Neural cell (in vitro differentiated cells): ENCODE results near the gene PLCB4. TPM values are rescaled to one million over a fixed set of nuclear protein-coding genes. Genes with fewer than 3 reads are reported as not detected.
A peak's percentile ranks its signal among the peaks of the same experiment; 100 is the strongest.

Source experiments
- H2AFZ ChIP-seq: fragments of 200-600, 300-800 bp; sonication (generic), shearing (Covaris generic); 2 replicates; pipeline ENCODE4 v1.6.0; 2014; ENCODE audit warnings: low read depth, mild to moderate bottlenecking, antibody characterized with exemption, low read length, moderate library complexity
- H3F3A ChIP-seq: fragments of 200-600 bp; shearing (Covaris generic); 2 replicates; pipeline ENCODE4 v1.6.1; 2016; ENCODE audit warnings: mild to moderate bottlenecking, moderate library complexity, mixed read lengths, antibody characterized with exemption, low read length; ENCODE audit not compliant: insufficient read depth, poor library complexity, severe bottlenecking
- H3K27ac ChIP-seq: fragments of 200-600, 300-800 bp; sonication (generic), shearing (Covaris generic); 2 replicates; pipeline ENCODE4 v1.5.1; 2014; ENCODE audit warnings: mild to moderate bottlenecking, low read length, moderate library complexity
- H3K27me3 ChIP-seq: fragments of 300-800, 200-600 bp; sonication (generic), shearing (Covaris generic); 2 replicates; pipeline ENCODE4 v1.6.0; 2014; ENCODE audit warnings: mild to moderate bottlenecking, low read depth, low read length, moderate library complexity; ENCODE audit not compliant: insufficient read depth
- H3K36me3 ChIP-seq: fragments of 300-800, 200-600 bp; sonication (generic), shearing (Covaris generic); 2 replicates; pipeline ENCODE4 v1.5.1; 2014; ENCODE audit warnings: mild to moderate bottlenecking, antibody characterized with exemption, low read length, moderate library complexity; ENCODE audit not compliant: insufficient read depth
- H3K4me2 ChIP-seq: fragments of 300-800, 200-600 bp; sonication (generic), shearing (Covaris generic); 2 replicates; pipeline ENCODE4 v1.6.0; 2014; ENCODE audit warnings: mild to moderate bottlenecking, low read length
- H3K4me3 ChIP-seq: fragments of 300-800, 200-600 bp; sonication (generic), shearing (Covaris generic); 2 replicates; pipeline ENCODE4 v1.5.1; 2014; ENCODE audit warnings: mild to moderate bottlenecking, low read length, moderate library complexity
- H3K79me2 ChIP-seq: fragments of 200-600 bp; shearing (Covaris generic); replicated peaks from 2 replicates; pipeline ENCODE4 v1.6.0; 2014; ENCODE audit warnings: mild to moderate bottlenecking, low read length, moderate library complexity; ENCODE audit not compliant: insufficient read depth
- H3K9ac ChIP-seq: fragments of 300-800, 200-600 bp; sonication (generic), shearing (Covaris generic); 2 replicates; pipeline ENCODE4 v1.6.1; 2016; ENCODE audit warnings: mild to moderate bottlenecking, low read length, mixed read lengths
- H3K9me2 ChIP-seq: fragments of 200-600 bp; shearing (Covaris generic); 2 replicates; pipeline ENCODE4 v1.6.1; 2016; ENCODE audit warnings: mild to moderate bottlenecking, low read length, mixed read lengths; ENCODE audit not compliant: insufficient read depth
- H3K9me3 ChIP-seq: fragments of 200-600, 300-800 bp; sonication (generic), shearing (Covaris generic); 2 replicates; pipeline ENCODE4 v1.6.1; 2016; ENCODE audit warnings: mild to moderate bottlenecking, mixed run types, low read length, moderate library complexity, mixed read lengths
- H4K20me1 ChIP-seq: fragments of 200-600 bp; shearing (Covaris generic); 2 replicates; pipeline ENCODE4 v1.6.1; 2016; ENCODE audit warnings: mild to moderate bottlenecking, mixed run types; ENCODE audit not compliant: insufficient read depth
- EP300 ChIP-seq: fragments of 450-650 bp; conservative IDR thresholded peaks from 2 replicates; pipeline ENCODE4 v1.6.1; 2014; ENCODE audit warnings: antibody characterized with exemption, mild to moderate bottlenecking, moderate library complexity; ENCODE audit not compliant: poor library complexity, severe bottlenecking
- EZH2 ChIP-seq: fragments of 200-600, 300-800 bp; shearing (Covaris generic), sonication (generic); IDR thresholded peaks from 2 replicates; pipeline ENCODE4 v1.6.1; 2014; ENCODE audit warnings: antibody characterized with exemption, low read length, borderline replicate concordance, mild to moderate bottlenecking; ENCODE audit not compliant: insufficient read depth, poor library complexity, severe bottlenecking
- MXI1 ChIP-seq: fragments of 450-650 bp; conservative IDR thresholded peaks from 2 replicates; pipeline ENCODE4 v1.6.1; 2014; ENCODE audit warnings: antibody characterized with exemption, mild to moderate bottlenecking; ENCODE audit not compliant: poor library complexity, severe bottlenecking
- POLR2AphosphoS5 ChIP-seq: IDR thresholded peaks from 2 replicates; pipeline ENCODE4 v1.6.1; 2012
- RAD21 ChIP-seq: fragments of 450-650 bp; conservative IDR thresholded peaks from 2 replicates; pipeline ENCODE4 v1.6.1; 2014; ENCODE audit warnings: antibody characterized with exemption, mild to moderate bottlenecking, moderate library complexity
- SMC3 ChIP-seq: fragments of 450-650 bp; conservative IDR thresholded peaks from 2 replicates; pipeline ENCODE4 v1.6.1; 2014; ENCODE audit warnings: antibody characterized with exemption, mild to moderate bottlenecking, moderate library complexity; ENCODE audit not compliant: poor library complexity
- TAF1 ChIP-seq: IDR thresholded peaks from 2 replicates; pipeline ENCODE4 v1.6.1; 2012; ENCODE audit warnings: low read depth
- polyA plus RNA-seq: library from polyadenylated mRNA; depleted of rRNA; stranded (reverse); fragments of >200 nt; gene quantifications from 2 replicates; pipeline ENCODE4 v1.2.3, GENCODE V29; 2014
- TF ChIP-seq, protein P1 (sequence below): fragments of 450-650 bp; IDR thresholded peaks from 2 replicates; pipeline ENCODE4 v1.5.1; 2014; ENCODE audit warnings: antibody characterized with exemption, mild to moderate bottlenecking, moderate library complexity; ENCODE audit not compliant: poor library complexity, severe bottlenecking
- TF ChIP-seq, protein P2 (sequence below): IDR thresholded peaks from 2 replicates; pipeline ENCODE4 v1.6.1; 2012; ENCODE audit warnings: borderline replicate concordance

The PLCB4 gene
- polyA plus RNA-seq, 1 donor from 2014 or later: 13.1 TPM

DNA sequence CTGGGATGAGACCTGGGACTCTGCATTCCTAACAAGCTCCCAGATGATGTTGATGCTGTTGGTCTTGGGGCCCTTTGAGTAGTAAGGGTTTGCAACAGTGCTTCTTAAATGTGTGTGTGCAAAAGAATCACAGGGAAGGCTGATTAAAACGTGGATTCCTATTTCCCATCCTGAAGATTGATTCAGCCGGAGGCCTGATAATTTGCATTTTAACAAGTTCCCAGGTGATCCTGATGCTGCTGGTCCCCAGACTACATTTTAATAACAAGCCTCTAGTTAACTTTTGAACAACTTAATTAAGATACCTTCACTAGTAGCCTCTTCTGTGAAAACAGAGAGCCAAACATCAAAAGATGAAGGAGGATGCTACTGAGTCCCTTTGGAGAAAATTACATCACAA is 289.1 kb downstream of the PLCB4 start:
- Histone ChIP-seq H3F3A (no peaks in the 10 kb centered on the region), H3K36me3 (no peaks in the 10 kb centered on the region), H3K9me3 (no peaks in the 10 kb centered on the region), H2AFZ (no peak overlapping the region), H3K27me3 (no peaks in the 10 kb centered on the region), H3K79me2 (no peaks in the 10 kb centered on the region), H3K9me2 (no peaks in the 10 kb centered on the region), H4K20me1 (no peaks in the 10 kb centered on the region), H3K4me2 (no peak overlapping the region), H3K9ac (no peak overlapping the region), H3K4me3 (no peak overlapping the region), H3K27ac (no peak overlapping the region)
- TF ChIP-seq MXI1: no peak
- TF ChIP-seq, protein P1, sequence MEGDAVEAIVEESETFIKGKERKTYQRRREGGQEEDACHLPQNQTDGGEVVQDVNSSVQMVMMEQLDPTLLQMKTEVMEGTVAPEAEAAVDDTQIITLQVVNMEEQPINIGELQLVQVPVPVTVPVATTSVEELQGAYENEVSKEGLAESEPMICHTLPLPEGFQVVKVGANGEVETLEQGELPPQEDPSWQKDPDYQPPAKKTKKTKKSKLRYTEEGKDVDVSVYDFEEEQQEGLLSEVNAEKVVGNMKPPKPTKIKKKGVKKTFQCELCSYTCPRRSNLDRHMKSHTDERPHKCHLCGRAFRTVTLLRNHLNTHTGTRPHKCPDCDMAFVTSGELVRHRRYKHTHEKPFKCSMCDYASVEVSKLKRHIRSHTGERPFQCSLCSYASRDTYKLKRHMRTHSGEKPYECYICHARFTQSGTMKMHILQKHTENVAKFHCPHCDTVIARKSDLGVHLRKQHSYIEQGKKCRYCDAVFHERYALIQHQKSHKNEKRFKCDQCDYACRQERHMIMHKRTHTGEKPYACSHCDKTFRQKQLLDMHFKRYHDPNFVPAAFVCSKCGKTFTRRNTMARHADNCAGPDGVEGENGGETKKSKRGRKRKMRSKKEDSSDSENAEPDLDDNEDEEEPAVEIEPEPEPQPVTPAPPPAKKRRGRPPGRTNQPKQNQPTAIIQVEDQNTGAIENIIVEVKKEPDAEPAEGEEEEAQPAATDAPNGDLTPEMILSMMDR: no peak

DNA sequence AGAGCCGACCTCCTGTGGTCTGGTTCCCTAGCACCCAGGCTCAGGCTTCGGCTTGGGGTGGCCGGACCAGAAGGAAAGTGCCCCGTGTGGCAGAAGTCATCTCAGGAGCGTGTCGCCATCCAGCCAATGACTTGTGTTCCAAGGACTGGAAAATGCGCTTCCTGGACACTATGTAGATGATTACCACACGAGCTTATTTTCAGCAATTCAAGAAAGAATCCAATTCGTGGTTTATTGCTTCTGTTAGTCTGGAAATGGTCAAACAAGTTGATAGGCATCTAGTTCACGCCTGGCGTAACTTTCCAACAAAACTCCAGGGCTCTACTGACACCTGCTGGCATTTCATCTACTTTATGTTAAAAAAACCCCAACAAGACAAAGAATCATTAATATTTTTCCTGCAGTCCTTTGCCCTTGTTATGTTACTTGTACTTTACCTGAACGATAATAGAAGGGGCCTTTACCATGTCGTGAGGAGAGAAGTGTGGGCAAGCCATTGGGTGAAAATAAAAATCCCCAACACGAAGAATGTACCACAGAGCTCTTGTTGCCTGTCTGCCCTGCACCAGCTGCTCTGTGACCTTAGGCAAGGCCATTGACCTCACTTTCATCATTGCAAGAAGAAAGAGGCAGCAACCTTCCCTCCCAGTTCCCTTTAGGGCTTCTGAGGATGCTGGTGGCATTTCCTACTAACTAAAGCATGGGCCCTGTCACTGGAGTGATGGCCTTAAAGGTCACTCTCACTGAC is 290.8 kb downstream of the PLCB4 start:
- Histone ChIP-seq H3K9me3 (no peaks in the 10 kb centered on the region), H3K4me3 (no peak overlapping the region), H3K36me3 (no peaks in the 10 kb centered on the region), H3K79me2 (no peaks in the 10 kb centered on the region), H3K27ac (no peak overlapping the region), H3K27me3 (no peaks in the 10 kb centered on the region), H3K4me2 (no peak overlapping the region), H2AFZ (no peak overlapping the region), H3K9me2 (no peaks in the 10 kb centered on the region), H4K20me1 (no peaks in the 10 kb centered on the region), H3F3A (no peaks in the 10 kb centered on the region), H3K9ac (no peak overlapping the region)
- TF ChIP-seq EZH2 (no peak), RAD21 (peak; percentile 78), MXI1 (no peak), SMC3 (peak; percentile 80)
- TF ChIP-seq, protein P1: peak; percentile 74

- Histone ChIP-seq H3K4me3 (no peak overlapping the region), H3K4me2 (no peak overlapping the region), H3K27ac (no peak overlapping the region), H3K9me3 (no peaks in the 10 kb centered on the region), H3K9ac (no peak overlapping the region), H3K9me2 (no peaks in the 10 kb centered on the region), H3F3A (no peaks in the 10 kb centered on the region), H2AFZ (no peak overlapping the region), H4K20me1 (no peaks in the 10 kb centered on the region), H3K27me3 (no peaks in the 10 kb centered on the region), H3K79me2 (no peaks in the 10 kb centered on the region), H3K36me3 (no peaks in the 10 kb centered on the region)
- TF ChIP-seq SMC3 (no peak), TAF1 (no peak), RAD21 (no peak), POLR2AphosphoS5 (no peak), EZH2 (no peak), EP300 (no peak), MXI1 (no peak)
- TF ChIP-seq, protein P2, sequence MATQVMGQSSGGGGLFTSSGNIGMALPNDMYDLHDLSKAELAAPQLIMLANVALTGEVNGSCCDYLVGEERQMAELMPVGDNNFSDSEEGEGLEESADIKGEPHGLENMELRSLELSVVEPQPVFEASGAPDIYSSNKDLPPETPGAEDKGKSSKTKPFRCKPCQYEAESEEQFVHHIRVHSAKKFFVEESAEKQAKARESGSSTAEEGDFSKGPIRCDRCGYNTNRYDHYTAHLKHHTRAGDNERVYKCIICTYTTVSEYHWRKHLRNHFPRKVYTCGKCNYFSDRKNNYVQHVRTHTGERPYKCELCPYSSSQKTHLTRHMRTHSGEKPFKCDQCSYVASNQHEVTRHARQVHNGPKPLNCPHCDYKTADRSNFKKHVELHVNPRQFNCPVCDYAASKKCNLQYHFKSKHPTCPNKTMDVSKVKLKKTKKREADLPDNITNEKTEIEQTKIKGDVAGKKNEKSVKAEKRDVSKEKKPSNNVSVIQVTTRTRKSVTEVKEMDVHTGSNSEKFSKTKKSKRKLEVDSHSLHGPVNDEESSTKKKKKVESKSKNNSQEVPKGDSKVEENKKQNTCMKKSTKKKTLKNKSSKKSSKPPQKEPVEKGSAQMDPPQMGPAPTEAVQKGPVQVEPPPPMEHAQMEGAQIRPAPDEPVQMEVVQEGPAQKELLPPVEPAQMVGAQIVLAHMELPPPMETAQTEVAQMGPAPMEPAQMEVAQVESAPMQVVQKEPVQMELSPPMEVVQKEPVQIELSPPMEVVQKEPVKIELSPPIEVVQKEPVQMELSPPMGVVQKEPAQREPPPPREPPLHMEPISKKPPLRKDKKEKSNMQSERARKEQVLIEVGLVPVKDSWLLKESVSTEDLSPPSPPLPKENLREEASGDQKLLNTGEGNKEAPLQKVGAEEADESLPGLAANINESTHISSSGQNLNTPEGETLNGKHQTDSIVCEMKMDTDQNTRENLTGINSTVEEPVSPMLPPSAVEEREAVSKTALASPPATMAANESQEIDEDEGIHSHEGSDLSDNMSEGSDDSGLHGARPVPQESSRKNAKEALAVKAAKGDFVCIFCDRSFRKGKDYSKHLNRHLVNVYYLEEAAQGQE: no peak
- TF ChIP-seq, protein P1: no peak
Measured at GRCh38 chr20:9360431-9360830, 291.5 kb downstream of the PLCB4 start.
